GM12891 (cell line): Measurements from ENCODE around the gene CTCF.

Experiments
- DNase-seq: peaks from one replicate; pipeline ENCODE4 v3.0.0; 2011; ENCODE audit warnings: low spot score; ENCODE audit not compliant: insufficient read length
- FAIRE-seq: peaks from 2 replicates; lab custom pipeline; 2011; peaks lifted over from hg19 to GRCh38; lab: Jason Lieb, UNC
- PAX5 ChIP-seq: IDR thresholded peaks from 2 replicates; pipeline ENCODE4 v1.6.1; 2011; ENCODE audit warnings: low read length, moderate library complexity, mild to moderate bottlenecking; ENCODE audit not compliant: insufficient read depth, severe bottlenecking
- POLR2A ChIP-seq: IDR thresholded peaks from 2 replicates; pipeline ENCODE4 v1.6.1; 2011; ENCODE audit warnings: low read depth, low read length, control low read depth
- POLR2AphosphoS5 ChIP-seq: IDR thresholded peaks from 2 replicates; pipeline ENCODE4 v1.6.1; 2011; ENCODE audit warnings: low read depth, low read length, control low read depth
- POU2F2 ChIP-seq: IDR thresholded peaks from 2 replicates; pipeline ENCODE4 v1.6.1; 2011; ENCODE audit warnings: low read depth, mild to moderate bottlenecking, control low read depth, low read length, moderate library complexity
- SPI1 ChIP-seq: IDR thresholded peaks from 2 replicates; pipeline ENCODE4 v1.6.1; 2011; ENCODE audit warnings: low read depth, low read length, control low read depth
- TAF1 ChIP-seq: IDR thresholded peaks from 2 replicates; pipeline ENCODE4 v1.6.1; 2011; ENCODE audit warnings: low read depth, low read length, control low read depth

Gene CTCF

DNA sequence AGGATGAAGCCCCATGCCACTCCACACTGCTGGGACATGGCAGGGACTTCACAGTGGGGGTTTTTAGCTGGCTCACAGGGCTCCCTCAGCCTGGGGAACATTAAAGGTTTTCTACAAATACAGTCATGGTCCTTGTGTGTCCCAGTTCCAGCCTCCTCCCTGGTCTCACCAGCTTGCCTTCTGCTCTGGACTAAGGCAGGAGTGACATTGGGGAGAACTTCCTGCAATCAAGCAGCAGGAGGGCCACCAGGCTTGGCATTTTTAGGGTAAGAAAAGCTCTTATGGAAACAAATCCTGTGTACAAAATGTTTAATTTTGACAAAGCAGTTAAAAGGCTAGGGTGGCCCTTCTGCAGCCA is 100.3 kb downstream of the CTCF start:
- no peak for TF ChIP-seq TAF1
- TF ChIP-seq POU2F2 = no peak
- no peak for TF ChIP-seq PAX5
- TF ChIP-seq POLR2AphosphoS5 = no peak
- DNase-seq = no peak
- no peak for FAIRE-seq

DNA sequence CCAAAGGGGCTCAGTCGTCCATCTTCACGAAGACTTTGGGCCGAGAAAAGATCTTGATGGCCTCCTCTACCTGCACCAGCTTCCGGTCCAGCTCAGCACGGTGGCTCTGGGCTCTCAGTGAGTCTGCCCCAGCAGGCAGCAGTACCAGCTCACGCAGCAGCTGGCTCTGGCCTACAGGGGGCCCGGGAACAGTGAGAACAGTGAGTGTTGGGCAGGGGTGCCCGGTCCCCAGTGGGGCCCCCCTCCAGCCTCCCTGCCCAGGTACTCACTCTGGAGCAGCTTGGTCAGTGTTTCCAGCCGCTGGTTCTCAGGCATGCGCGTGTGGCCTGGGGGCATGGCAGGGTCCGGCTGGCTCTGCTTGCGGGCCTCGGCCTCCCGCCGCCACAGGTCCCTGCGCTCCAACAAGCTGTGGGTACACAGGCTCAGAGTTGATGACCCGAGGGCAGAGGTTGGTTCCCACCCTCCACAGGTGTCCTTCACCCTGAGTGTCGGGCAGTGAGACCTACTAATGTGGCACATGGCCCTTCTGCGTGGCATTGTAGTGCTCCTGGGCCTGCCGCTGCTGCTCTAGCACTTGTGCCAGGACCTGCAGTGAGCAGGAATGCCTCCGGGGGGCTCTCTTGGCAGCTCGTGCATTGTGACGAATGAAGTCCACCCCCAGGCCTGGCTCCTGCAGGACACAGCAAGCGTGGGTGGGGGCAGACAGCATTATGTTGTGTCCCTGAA is 101.0 kb downstream of the CTCF start:
- DNase-seq = no peak
- no peak for FAIRE-seq
- TF ChIP-seq POLR2AphosphoS5 = no peak
- TF ChIP-seq POLR2A = no peak
- no peak for TF ChIP-seq SPI1
- TF ChIP-seq POU2F2 = no peak
- TF ChIP-seq PAX5 = no peak
- TF ChIP-seq TAF1 = no peak

DNA sequence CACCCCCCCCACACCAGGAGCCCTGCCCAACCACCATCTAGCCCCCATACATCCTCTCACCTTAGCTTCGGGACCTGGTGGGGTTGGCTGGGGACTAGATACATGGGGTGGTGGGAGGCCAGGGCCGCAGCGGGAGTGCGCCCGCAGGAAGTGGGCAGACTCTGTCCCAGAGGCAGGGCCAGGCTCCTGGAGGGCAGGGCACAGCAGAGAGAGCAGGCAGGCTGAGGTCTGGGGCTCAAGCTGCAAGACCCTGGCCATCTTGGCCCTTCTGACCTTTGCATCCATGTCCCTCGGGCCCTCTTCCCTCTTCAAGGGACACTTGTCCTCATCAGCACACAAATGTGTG is 101.5 kb downstream of the CTCF start:
- FAIRE-seq = no peak

DNA sequence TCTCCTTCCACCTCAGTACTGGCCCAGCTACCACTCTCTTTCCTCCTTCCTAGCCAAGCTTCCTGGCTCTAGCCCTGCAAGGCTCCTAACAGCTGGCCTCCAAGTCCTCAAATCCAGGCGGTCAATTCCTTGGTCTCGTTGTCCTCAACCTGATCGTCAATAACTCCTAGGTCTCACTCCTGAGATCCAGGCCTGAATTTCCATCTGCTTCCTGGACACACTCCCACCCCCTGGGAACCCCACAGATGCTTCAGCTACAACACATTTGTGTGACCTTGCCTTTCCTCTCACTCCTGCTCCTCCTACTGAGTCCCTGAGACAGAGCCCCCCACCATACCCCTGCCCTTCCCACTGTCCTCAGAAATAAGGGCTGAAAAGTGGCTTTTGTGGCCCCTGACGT is 101.9 kb downstream of the CTCF start:
- DNase-seq = no peak
- FAIRE-seq = no peak
- TF ChIP-seq POU2F2 (no peak), SPI1 (no peak), TAF1 (no peak), POLR2A (no peak)

More for the DNA sequence above, 101.5 kb downstream of the CTCF start:
- DNase-seq = no peak
- TF ChIP-seq PAX5 (no peak), POU2F2 (no peak), SPI1 (no peak), TAF1 (no peak), POLR2AphosphoS5 (no peak), POLR2A (no peak)

DNA sequence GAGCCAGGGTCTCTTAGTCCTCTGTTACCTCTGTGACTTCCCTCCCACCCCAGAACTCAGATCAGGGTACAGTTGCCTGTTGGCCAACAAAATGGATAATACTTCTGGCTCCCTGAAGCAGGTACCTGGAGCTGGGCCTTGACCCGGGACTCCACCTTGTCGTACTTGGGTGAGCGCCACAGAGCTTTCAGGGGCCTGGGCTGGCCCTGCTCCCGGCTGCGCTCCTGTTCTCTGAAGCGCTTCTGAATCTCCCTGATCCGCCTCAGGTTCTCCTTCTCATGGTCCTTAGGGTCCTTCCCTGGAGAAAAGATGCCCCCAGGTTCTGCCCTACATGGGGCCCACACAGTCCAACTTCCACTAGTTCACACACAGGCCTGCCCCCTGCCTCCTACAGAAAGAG is 102.5 kb downstream of the CTCF start:
- TF ChIP-seq TAF1 = no peak
- TF ChIP-seq PAX5 = no peak
- TF ChIP-seq SPI1 = no peak
- no peak for TF ChIP-seq POLR2A
- no peak for TF ChIP-seq POLR2AphosphoS5
- no peak for TF ChIP-seq POU2F2
- DNase-seq = no peak
- FAIRE-seq = no peak

DNA sequence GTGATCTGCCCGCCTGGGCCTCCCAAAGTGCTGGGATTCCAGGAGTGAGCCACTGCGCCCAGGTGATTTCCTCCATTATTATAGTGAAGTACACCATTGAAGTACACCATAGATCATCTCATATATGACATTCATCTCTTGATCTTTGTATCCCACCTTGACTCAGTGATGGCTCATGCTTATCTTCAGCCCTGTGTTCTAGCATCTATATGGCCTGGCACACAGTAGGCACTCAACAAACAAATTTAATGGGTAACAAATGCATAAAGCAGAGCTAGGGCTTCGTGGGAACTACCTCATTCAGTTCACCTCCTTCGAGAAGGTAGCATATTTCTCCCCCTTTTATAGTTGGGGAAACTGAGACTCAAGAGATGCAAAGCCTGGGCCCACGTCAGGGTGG is 103.3 kb downstream of the CTCF start:
- DNase-seq (no peak), FAIRE-seq (peak; percentile 59)
- no peak for TF ChIP-seq TAF1

DNA sequence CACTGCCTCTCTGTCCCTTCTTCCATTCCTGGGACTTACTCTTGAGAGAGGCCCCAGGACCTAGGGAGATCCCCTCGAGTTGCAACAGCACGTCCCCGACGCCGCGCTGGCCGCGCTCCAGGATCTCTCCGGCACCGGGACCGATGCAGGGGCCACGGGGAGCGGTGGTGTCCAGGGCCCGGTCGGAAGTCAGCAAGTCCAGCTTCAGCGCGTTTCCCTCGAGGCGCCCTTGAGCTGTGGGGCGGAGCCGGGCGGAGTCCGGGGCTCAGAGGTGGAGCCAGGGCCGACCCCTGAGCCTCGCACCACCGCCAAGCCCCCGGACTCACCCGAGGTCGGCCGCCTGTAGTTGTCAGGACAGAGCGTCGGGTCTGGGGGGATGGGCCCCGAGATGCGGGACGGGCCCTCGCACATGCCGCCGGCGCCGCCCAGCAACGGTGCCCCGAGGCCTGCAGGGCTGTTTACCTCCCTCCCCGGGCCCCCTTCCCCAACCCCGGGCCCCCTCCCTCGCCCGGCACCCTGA is 103.8 kb downstream of the CTCF start:
- DNase-seq (no peak), FAIRE-seq (no peak)

DNA sequence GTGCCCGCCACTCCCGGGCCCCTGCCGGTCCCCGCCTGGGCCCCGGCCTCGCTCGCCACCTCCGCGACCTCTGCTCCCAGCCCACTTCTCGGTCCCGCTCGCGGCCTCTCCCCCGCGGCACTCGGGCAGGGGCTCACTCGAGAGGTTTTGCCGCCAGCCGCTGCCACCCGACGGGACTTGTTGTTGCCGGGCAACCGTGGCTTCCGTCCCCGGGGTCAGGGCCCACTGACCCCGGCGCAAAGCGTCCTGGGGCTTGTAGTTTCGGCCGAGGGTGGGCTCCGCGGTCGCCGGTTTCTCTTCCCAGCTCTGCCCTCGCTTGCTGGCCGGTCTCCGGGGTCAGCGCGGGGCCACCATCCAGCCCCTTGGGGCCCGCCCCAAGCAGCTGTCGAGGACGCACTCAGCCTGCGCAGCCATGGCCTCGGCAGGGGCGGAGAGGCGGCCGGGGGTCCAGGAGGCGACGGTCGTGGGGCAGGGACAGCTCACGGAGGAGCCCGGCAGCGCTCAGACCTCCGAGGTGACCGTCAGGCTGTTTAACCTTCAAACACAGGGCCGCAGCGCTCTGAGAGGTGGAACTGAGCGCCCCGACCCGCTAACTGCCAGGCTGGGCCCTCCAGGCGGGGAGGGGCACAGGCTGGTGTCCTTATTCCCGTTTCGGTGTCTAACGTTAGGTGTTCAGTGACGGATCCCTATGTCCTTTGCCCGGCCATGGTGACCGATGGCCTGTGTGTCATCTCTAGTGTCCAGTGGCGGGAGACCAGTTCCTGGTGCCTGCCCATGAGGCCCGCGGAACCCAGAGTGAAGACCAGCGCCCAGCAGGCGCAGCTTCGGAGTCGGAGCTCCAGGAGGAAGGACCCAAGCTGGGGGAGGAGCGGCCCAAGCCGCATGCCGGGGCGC is 104.5 kb downstream of the CTCF start, which contains the start of the genes C16orf86 and ENKD1:
TSS of gene C16orf86 (plus strand) at position 256 of the 894 bp plus-strand sequence. CDS start at position 413, 157 bp downstream.
TSS of gene ENKD1 (minus strand) at position 192 of the 894 bp plus-strand sequence. CDS start 308 bp downstream, outside the sequence.
- TF ChIP-seq POLR2A (no peak), PAX5 (peak; percentile 95), SPI1 (0 out of 2 replicates have a peak, but pooled peaks have one; percentile 13)
- peak; percentile 96 for DNase-seq
- FAIRE-seq = peak; percentile 94

More for the DNA sequence above, 103.8 kb downstream of the CTCF start:
- TF ChIP-seq POLR2AphosphoS5 (no peak), POU2F2 (no peak), TAF1 (no peak), POLR2A (no peak), PAX5 (no peak), SPI1 (no peak)

DNA sequence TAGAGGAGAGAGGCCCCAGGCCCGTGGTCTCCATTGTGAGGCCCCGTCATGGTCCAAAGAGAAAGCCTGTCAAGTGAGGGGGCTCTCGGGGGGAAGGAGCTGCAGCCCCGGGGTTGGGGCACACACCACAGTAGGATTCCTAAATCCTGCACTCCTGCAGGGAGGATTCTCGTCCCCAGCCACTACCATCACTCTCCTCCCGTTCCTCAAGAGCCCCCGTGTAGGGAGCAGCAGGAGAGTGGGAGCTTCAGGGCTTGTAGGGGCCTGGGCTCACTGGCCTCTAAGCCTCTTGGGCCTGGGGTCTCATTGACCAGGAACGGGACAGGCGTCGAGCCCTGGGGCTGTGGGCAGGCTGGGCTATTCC is 105.1 kb downstream of the CTCF start:
- DNase-seq (no peak), FAIRE-seq (no peak)
- no peak for TF ChIP-seq SPI1
- no peak for TF ChIP-seq PAX5
- TF ChIP-seq POLR2A = no peak
- TF ChIP-seq POLR2AphosphoS5 = no peak
- no peak for TF ChIP-seq TAF1
- TF ChIP-seq POU2F2 = no peak
